Activated T-helper 1 cell treated with anti-CD3 and anti-CD28 coated beads, Interleukin-12 subunit alpha, Interleukin-12 subunit beta, Interleukin-2, Interleukin-4 antibody, amounts not matched to agents 30 ng/mL and 10 ng/mL and 1 ng/mL, durations not matched to agents 14 hours and 24 hours and 36 hours (primary cell): ENCODE results near the gene LHFPL3. TPM values are rescaled to one million over a fixed set of nuclear protein-coding genes. Genes with fewer than 3 reads are reported as not detected.
"Not testable (repeated sequence)": the region's sequence is repeated elsewhere in the genome, so short reads cannot be mapped to it uniquely, and the experiment has no call there.

ENCODE experiments used
- DNase-seq: peaks from one replicate; pipeline ENCODE4 v3.0.0; 2021; ENCODE audit warnings: low spot score
- H3K27ac Mint-ChIP-seq: one replicate; pipeline ENCODE4 v1.8.0; 2021; ENCODE audit warnings: mild to moderate bottlenecking, mixed read lengths
- H3K27me3 Mint-ChIP-seq: one replicate; pipeline ENCODE4 v1.8.0; 2022; ENCODE audit warnings: mild to moderate bottlenecking, moderate library complexity, mixed read lengths; ENCODE audit not compliant: insufficient read depth
- H3K36me3 Mint-ChIP-seq: one replicate; pipeline ENCODE4 v1.8.0; 2021; ENCODE audit warnings: low read depth, mixed read lengths
- H3K4me1 Mint-ChIP-seq: one replicate; pipeline ENCODE4 v1.8.0; 2021; ENCODE audit warnings: low read depth, mixed read lengths
- H3K4me3 Mint-ChIP-seq: one replicate; pipeline ENCODE4 v1.8.0; 2021; ENCODE audit warnings: mild to moderate bottlenecking, moderate library complexity, mixed read lengths
- H3K9me3 Mint-ChIP-seq: one replicate; pipeline ENCODE4 v1.8.0; 2021; ENCODE audit warnings: mixed read lengths
- intact Hi-C: fragments of 100-400 bp; cut with micrococcal nuclease; formaldehyde crosslinking; loops from one replicate; pipeline ENCODE4 v1.15.1; 2024
- total RNA-seq: library from RNA; stranded (reverse); gene quantifications from 2 replicates; pipeline ENCODE4 v1.2.3, GENCODE V29; 2022

The LHFPL3 gene
- total RNA-seq, 1 donor from 2014 or later = not detected

DNA sequence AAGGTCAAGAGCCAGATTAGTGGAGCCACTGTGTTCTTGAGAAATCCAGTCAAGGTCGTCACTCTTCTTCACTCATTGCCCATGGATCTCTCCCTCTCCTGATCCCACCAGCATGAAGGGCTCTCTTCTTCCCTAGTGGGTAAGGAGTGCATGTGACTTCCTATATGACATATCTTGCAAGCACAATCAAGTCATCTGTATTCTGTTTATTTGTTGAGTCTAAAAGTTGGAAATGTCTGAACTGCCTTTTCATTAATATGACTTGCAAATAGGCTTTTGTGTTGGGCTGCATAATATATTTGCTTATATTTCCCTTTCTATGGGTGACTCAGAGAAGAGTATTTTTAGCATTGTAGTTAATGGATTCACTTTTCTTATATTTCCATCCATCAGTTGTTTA lies 371.9 kb downstream of the LHFPL3 start:
- H3K4me3 Mint-ChIP-seq = no peak overlapping the region
- no peak for DNase-seq
- peaks cover 4% of the 10 kb centered on the region for H3K27me3 Mint-ChIP-seq
- H3K9me3 Mint-ChIP-seq = no peaks in the 10 kb centered on the region
- intact Hi-C loops = no loop called here
- H3K4me1 Mint-ChIP-seq = no peaks in the 10 kb centered on the region
- H3K36me3 Mint-ChIP-seq = no peaks in the 10 kb centered on the region
- H3K27ac Mint-ChIP-seq = no peak overlapping the region

GRCh38 chr7:104721027-104721426 lies 392.6 kb downstream of the LHFPL3 start:
- H3K27me3 Mint-ChIP-seq, H3K9me3 Mint-ChIP-seq, H3K4me1 Mint-ChIP-seq, H3K36me3 Mint-ChIP-seq, H3K4me3 Mint-ChIP-seq, intact Hi-C loops, DNase-seq, H3K27ac Mint-ChIP-seq: not testable (repeated sequence)

DNA sequence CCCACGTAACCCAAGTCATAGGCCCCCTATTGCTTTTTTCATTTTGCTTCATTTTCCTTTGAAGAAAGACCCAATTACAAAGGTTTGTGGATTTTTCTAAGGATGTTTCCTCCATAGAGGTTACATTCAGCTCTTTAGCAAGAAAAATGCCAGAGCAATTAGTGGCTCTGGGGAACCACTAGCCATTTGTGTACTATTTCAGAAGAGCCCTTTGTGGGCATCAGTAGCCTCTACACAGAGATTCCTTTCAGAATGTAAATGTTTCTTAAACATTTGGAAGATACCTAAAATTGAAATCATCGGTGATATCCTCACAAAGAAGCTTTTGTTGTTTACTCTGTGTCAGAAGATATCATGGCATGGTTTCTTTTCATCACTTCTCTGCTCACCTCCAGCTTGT lies 394.6 kb downstream of the LHFPL3 start:
- Mint-ChIP-seq H3K4me3 (no peak overlapping the region), H3K36me3 (no peaks in the 10 kb centered on the region), H3K27me3 (peaks cover 4% of the 10 kb centered on the region), H3K27ac (no peak overlapping the region), H3K4me1 (no peaks in the 10 kb centered on the region), H3K9me3 (no peaks in the 10 kb centered on the region)
- DNase-seq = no peak
- intact Hi-C loops = no loop called here

GRCh38 chr7:104758504-104758903 lies 430.1 kb downstream of the LHFPL3 start:
- H3K36me3 Mint-ChIP-seq = no peaks in the 10 kb centered on the region
- DNase-seq = no peak
- H3K9me3 Mint-ChIP-seq = no peaks in the 10 kb centered on the region
- no peaks in the 10 kb centered on the region for H3K4me1 Mint-ChIP-seq
- no peak overlapping the region for H3K27ac Mint-ChIP-seq
- no peak overlapping the region for H3K4me3 Mint-ChIP-seq
- peaks cover 2% of the 10 kb centered on the region for H3K27me3 Mint-ChIP-seq
- intact Hi-C loops = no loop called here

DNA sequence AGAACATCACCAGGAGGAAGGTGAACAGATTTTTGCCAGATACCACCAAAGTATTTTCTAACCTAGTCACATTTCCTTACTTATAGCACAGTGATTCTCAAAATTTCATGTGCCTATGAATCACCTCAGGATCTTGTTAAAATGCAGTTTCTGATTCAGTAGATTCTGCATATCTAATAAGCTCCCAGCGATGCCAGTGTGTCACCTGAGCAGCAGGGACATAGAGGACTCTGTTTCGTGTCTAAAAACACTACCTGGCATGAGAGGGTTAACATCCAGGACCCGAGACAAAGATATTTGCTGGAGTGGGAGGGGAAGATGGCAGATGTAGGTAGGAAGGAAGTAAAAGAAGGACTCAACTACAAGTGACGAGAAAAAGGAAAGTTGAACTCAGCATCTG lies 433.5 kb downstream of the LHFPL3 start:
- H3K27me3 Mint-ChIP-seq = peaks cover under 1% of the 10 kb centered on the region
- H3K4me1 Mint-ChIP-seq = no peaks in the 10 kb centered on the region
- intact Hi-C loops = no loop called here
- no peak for DNase-seq
- no peak overlapping the region for H3K4me3 Mint-ChIP-seq
- no peak overlapping the region for H3K27ac Mint-ChIP-seq
- H3K36me3 Mint-ChIP-seq = no peaks in the 10 kb centered on the region
- H3K9me3 Mint-ChIP-seq = no peaks in the 10 kb centered on the region

GRCh38 chr7:104767113-104767512 lies 438.7 kb downstream of the LHFPL3 start:
- no peaks in the 10 kb centered on the region for H3K27me3 Mint-ChIP-seq
- no peaks in the 10 kb centered on the region for H3K4me1 Mint-ChIP-seq
- H3K27ac Mint-ChIP-seq = no peak overlapping the region
- intact Hi-C loops = no loop called here
- no peak overlapping the region for H3K4me3 Mint-ChIP-seq
- no peak for DNase-seq
- no peaks in the 10 kb centered on the region for H3K36me3 Mint-ChIP-seq
- H3K9me3 Mint-ChIP-seq = peaks cover 4% of the 10 kb centered on the region

- Mint-ChIP-seq H3K4me3 (no peak overlapping the region), H3K27me3 (no peaks in the 10 kb centered on the region)
- intact Hi-C loops = no loop called here
Observed at GRCh38 chr7:104767826-104768536, 439.6 kb downstream of the LHFPL3 start.

DNA sequence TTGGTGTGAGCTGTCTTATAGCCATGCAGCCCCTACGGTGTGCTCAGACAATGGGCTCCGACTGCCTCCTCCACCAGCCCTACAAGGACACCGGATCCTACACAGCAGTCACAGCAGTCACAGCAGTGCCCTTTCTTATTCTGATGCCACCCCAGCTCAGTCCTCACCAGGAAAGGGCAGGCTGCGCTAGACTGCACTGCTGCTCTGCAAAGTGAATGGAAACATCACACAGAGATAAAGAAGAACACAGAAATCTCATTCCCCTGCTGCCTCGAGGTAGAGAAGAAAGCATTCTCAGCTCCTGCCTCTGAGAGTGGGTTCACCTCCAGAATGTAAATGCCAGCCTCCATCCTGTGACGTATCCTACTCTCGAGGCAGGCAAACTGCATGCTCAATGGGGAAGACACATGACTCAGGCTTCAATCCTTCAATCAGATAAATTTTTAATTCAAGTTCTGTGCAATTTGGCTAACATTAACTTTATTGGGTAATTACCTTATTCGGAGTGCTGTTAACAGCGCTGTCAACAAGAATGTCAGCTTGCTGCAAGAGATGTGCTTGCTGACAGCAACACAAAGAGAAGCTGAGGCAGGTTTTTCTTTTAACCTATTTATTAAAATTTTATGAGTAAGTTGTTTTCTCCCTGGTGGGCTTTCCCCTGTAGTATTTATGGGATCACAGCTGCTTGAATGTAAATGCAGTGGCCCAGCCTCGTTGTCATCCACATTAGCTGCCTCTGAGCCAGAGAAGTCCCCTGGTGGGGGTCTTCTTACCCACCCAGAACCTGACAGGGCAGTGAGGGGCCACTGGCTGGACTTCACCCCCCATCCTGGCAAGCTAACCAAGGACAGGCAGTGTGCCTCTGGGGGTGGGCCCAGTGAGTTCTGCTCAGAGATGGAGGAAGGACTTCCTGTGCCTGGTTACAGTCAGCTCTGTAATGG lies 444.3 kb downstream of the LHFPL3 start:
- Mint-ChIP-seq H3K9me3 (peaks cover 4% of the 10 kb centered on the region), H3K4me1 (no peaks in the 10 kb centered on the region), H3K36me3 (no peaks in the 10 kb centered on the region), H3K27ac (no peak overlapping the region), H3K27me3 (no peaks in the 10 kb centered on the region), H3K4me3 (no peak overlapping the region)
- intact Hi-C loops = no loop called here
- DNase-seq = no peak

More at GRCh38 chr7:104767826-104768536, 439.6 kb downstream of the LHFPL3 start:
- Mint-ChIP-seq H3K36me3 (no peaks in the 10 kb centered on the region), H3K4me1 (no peaks in the 10 kb centered on the region), H3K9me3 (peaks cover 4% of the 10 kb centered on the region), H3K27ac (no peak overlapping the region)
- DNase-seq = no peak

DNA sequence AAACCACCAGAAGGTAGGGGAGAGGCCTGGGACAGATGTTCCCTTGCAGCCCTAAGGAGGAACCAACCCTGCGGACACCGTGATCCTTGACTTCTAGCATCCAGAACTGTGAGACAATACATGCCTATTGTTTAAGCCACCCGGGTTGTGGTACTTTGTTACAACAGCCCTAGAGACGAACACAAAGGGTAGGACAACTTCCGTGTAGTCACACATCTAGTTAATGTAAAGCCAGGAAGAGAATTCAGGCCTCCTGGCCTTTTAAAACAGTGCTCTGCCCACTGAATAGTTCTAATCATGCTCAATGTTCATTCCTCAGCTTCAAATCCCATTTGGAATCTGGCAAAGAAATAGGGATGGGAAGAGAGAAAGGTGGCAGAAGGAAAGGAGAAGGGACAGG lies 445.4 kb downstream of the LHFPL3 start:
- no peaks in the 10 kb centered on the region for H3K27me3 Mint-ChIP-seq
- H3K9me3 Mint-ChIP-seq = peaks cover 2% of the 10 kb centered on the region
- intact Hi-C loops = no loop called here
- H3K4me3 Mint-ChIP-seq = no peak overlapping the region
- H3K4me1 Mint-ChIP-seq = no peaks in the 10 kb centered on the region
- H3K36me3 Mint-ChIP-seq = no peaks in the 10 kb centered on the region
- H3K27ac Mint-ChIP-seq = no peak overlapping the region
- no peak for DNase-seq

- Mint-ChIP-seq H3K4me3 (no peak overlapping the region), H3K27ac (no peak overlapping the region), H3K36me3 (no peaks in the 10 kb centered on the region), H3K9me3 (no peaks in the 10 kb centered on the region), H3K27me3 (no peaks in the 10 kb centered on the region), H3K4me1 (no peaks in the 10 kb centered on the region)
- DNase-seq = no peak
- intact Hi-C loops = no loop called here
Observed at GRCh38 chr7:104775531-104775930, 447.1 kb downstream of the LHFPL3 start.

GRCh38 chr7:104777301-104777800 lies 448.9 kb downstream of the LHFPL3 start:
- no peak for DNase-seq
- Mint-ChIP-seq H3K36me3 (no peaks in the 10 kb centered on the region), H3K4me3 (no peak overlapping the region), H3K9me3 (no peaks in the 10 kb centered on the region), H3K27me3 (no peaks in the 10 kb centered on the region), H3K27ac (no peak overlapping the region), H3K4me1 (no peaks in the 10 kb centered on the region)
- intact Hi-C loops = no loop called here

DNA sequence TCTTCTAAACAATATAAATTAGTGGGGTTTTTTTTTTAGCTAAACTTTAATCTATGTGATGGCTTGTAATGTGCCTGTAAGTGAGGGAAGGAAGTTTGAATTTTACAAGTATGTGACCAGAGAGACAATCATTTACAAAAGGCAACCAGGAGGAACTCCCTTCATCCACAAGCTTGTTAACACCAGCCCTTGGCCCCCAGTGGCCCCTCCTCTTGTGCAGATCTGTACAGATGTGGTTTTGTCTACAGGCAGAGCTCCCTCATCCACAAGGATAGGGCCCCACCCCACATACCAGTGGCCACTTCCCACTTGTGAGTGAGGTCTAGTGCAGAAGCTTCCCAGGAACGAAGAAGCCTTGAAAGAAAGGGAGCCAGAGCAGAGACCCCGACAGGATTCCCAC lies 451.5 kb downstream of the LHFPL3 start:
- no peak for DNase-seq
- no peaks in the 10 kb centered on the region for H3K36me3 Mint-ChIP-seq
- no peaks in the 10 kb centered on the region for H3K4me1 Mint-ChIP-seq
- intact Hi-C loops = no loop called here
- H3K27me3 Mint-ChIP-seq = no peaks in the 10 kb centered on the region
- no peak overlapping the region for H3K27ac Mint-ChIP-seq
- no peak overlapping the region for H3K4me3 Mint-ChIP-seq
- H3K9me3 Mint-ChIP-seq = no peaks in the 10 kb centered on the region

DNA sequence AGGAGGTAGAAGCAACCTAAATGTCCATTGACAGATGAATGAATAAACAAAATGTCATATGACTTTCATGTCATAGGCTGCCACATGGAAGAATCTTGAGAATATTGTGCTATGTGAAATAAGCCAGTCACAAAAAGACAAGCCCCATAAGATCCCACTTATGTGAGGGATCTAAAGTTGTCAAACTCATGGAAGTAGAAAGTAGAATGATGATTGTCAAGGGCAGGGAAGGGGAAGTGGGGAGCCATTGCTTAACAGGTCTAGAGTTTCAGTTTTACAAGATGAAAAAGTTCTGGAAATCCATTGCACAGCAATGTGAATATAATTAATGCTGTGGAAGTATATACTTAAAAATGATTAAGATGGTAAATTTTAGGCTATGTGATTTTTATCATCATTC lies 456.3 kb downstream of the LHFPL3 start:
- DNase-seq = no peak
- intact Hi-C loops = no loop called here
- no peak overlapping the region for H3K4me3 Mint-ChIP-seq
- H3K4me1 Mint-ChIP-seq = no peaks in the 10 kb centered on the region
- H3K27ac Mint-ChIP-seq = no peak overlapping the region
- H3K36me3 Mint-ChIP-seq = no peaks in the 10 kb centered on the region
- no peaks in the 10 kb centered on the region for H3K9me3 Mint-ChIP-seq
- H3K27me3 Mint-ChIP-seq = peaks cover 15% of the 10 kb centered on the region
